HL-60 (cell line): Measurements from ENCODE around the gene LRRC8C.

Source experiments
- DNase-seq, 2 experiments: peaks; one replicate each; pipeline ENCODE4 v3.0.0-alpha.2; 2010 to 2020; ENCODE audit warnings: low read depth in 1 of 2, low spot score in 1 of 2
- H3K27ac ChIP-seq: fragments of 250-450 bp; sonication (Bioruptor Pico); replicated peaks from 2 replicates; pipeline ENCODE4 v1.5.1; 2020; ENCODE audit warnings: mild to moderate bottlenecking, moderate library complexity
- H3K27me3 ChIP-seq: fragments of 250-450 bp; sonication (Bioruptor Pico); 2 replicates; pipeline ENCODE4 v1.5.1; 2021; ENCODE audit warnings: mild to moderate bottlenecking, moderate library complexity; ENCODE audit not compliant: insufficient read depth, poor library complexity, severe bottlenecking
- H3K4me3 ChIP-seq: replicated peaks from 2 replicates; pipeline ENCODE4 v1.5.1; 2011; ENCODE audit warnings: mild to moderate bottlenecking, control low read depth, low read length; ENCODE audit not compliant: insufficient read depth
- CTCF ChIP-seq: IDR thresholded peaks from one replicate; pipeline ENCODE4 v1.5.1; 2011; ENCODE audit warnings: low read length, control low read depth, inconsistent platforms; ENCODE audit not compliant: insufficient read depth
- GABPA ChIP-seq: IDR thresholded peaks from 2 replicates; pipeline ENCODE4 v1.6.1; 2012; ENCODE audit warnings: low read depth
- POLR2AphosphoS5 ChIP-seq: IDR thresholded peaks from 2 replicates; pipeline ENCODE4 v1.6.1; 2012; ENCODE audit warnings: low read depth
- SPI1 ChIP-seq: IDR thresholded peaks from 2 replicates; pipeline ENCODE4 v1.6.1; 2012; ENCODE audit warnings: low read depth, mild to moderate bottlenecking, borderline replicate concordance
- TF ChIP-seq, protein P1 (sequence below): IDR thresholded peaks from 2 replicates; pipeline ENCODE4 v1.6.1; 2012; ENCODE audit warnings: low read depth; ENCODE audit not compliant: insufficient replicate concordance

Gene LRRC8C

GRCh38 chr1:89682611-89683010, 49.7 kb downstream of the LRRC8C start:
- H3K4me3 ChIP-seq: no peak overlapping the region
- H3K27me3 ChIP-seq: no peaks in the 10 kb centered on the region
- no peak for DNase-seq
- no peak for TF ChIP-seq SPI1
- TF ChIP-seq, protein P1, sequence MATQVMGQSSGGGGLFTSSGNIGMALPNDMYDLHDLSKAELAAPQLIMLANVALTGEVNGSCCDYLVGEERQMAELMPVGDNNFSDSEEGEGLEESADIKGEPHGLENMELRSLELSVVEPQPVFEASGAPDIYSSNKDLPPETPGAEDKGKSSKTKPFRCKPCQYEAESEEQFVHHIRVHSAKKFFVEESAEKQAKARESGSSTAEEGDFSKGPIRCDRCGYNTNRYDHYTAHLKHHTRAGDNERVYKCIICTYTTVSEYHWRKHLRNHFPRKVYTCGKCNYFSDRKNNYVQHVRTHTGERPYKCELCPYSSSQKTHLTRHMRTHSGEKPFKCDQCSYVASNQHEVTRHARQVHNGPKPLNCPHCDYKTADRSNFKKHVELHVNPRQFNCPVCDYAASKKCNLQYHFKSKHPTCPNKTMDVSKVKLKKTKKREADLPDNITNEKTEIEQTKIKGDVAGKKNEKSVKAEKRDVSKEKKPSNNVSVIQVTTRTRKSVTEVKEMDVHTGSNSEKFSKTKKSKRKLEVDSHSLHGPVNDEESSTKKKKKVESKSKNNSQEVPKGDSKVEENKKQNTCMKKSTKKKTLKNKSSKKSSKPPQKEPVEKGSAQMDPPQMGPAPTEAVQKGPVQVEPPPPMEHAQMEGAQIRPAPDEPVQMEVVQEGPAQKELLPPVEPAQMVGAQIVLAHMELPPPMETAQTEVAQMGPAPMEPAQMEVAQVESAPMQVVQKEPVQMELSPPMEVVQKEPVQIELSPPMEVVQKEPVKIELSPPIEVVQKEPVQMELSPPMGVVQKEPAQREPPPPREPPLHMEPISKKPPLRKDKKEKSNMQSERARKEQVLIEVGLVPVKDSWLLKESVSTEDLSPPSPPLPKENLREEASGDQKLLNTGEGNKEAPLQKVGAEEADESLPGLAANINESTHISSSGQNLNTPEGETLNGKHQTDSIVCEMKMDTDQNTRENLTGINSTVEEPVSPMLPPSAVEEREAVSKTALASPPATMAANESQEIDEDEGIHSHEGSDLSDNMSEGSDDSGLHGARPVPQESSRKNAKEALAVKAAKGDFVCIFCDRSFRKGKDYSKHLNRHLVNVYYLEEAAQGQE: no peak
- no peak for TF ChIP-seq GABPA
- TF ChIP-seq CTCF: no peak
- no peak for TF ChIP-seq POLR2AphosphoS5
- H3K27ac ChIP-seq: no peak overlapping the region

- H3K27ac ChIP-seq: no peak overlapping the region
- no peak overlapping the region for H3K4me3 ChIP-seq
- no peaks in the 10 kb centered on the region for H3K27me3 ChIP-seq
- DNase-seq: no peak
- TF ChIP-seq SPI1: no peak
- TF ChIP-seq, protein P1: no peak
- TF ChIP-seq GABPA: no peak
- no peak for TF ChIP-seq POLR2AphosphoS5
- TF ChIP-seq CTCF: no peak
Observed at GRCh38 chr1:89685461-89685860, 52.5 kb downstream of the LRRC8C start.

DNA sequence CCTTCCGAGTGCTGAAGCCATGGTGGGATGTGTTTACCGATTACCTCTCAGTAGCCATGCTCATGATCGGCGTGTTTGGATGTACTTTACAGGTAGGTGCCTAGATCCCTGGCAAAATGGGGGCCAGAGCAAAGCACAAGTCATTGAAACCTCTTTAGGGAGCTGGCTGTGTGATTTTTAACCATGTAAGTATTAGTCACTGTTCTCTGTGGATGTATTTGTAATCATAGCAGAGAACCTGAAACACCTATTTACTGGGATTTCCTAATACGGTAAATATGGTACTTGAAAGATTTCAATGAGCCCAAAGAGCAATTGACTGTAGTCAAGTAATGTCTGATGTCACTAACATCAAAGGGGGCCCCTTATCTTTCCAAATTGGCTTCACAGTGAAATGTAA, 53.6 kb downstream of the LRRC8C start:
- Histone ChIP-seq H3K27me3 (no peaks in the 10 kb centered on the region), H3K4me3 (no peak overlapping the region), H3K27ac (no peak overlapping the region)
- TF ChIP-seq, protein P1: no peak
- TF ChIP-seq POLR2AphosphoS5 (no peak), SPI1 (no peak), GABPA (no peak), CTCF (no peak)
- DNase-seq: no peak
